HL-60 (cell line): Measurements from ENCODE around the gene ASXL1.

Source experiments
- DNase-seq, 2 experiments: peaks; one replicate each; pipeline ENCODE4 v3.0.0-alpha.2; 2010 to 2020; ENCODE audit warnings: low read depth in 1 of 2, low spot score in 1 of 2
- H3K27ac ChIP-seq: fragments of 250-450 bp; sonication (Bioruptor Pico); replicated peaks from 2 replicates; pipeline ENCODE4 v1.5.1; 2020; ENCODE audit warnings: mild to moderate bottlenecking, moderate library complexity
- H3K27me3 ChIP-seq: fragments of 250-450 bp; sonication (Bioruptor Pico); 2 replicates; pipeline ENCODE4 v1.5.1; 2021; ENCODE audit warnings: mild to moderate bottlenecking, moderate library complexity; ENCODE audit not compliant: insufficient read depth, poor library complexity, severe bottlenecking
- H3K4me3 ChIP-seq: replicated peaks from 2 replicates; pipeline ENCODE4 v1.5.1; 2011; ENCODE audit warnings: mild to moderate bottlenecking, control low read depth, low read length; ENCODE audit not compliant: insufficient read depth
- GABPA ChIP-seq: IDR thresholded peaks from 2 replicates; pipeline ENCODE4 v1.6.1; 2012; ENCODE audit warnings: low read depth
- POLR2AphosphoS5 ChIP-seq: IDR thresholded peaks from 2 replicates; pipeline ENCODE4 v1.6.1; 2012; ENCODE audit warnings: low read depth
- SPI1 ChIP-seq: IDR thresholded peaks from 2 replicates; pipeline ENCODE4 v1.6.1; 2012; ENCODE audit warnings: low read depth, mild to moderate bottlenecking, borderline replicate concordance
- TF ChIP-seq, protein P1 (sequence below): IDR thresholded peaks from 2 replicates; pipeline ENCODE4 v1.6.1; 2012; ENCODE audit warnings: low read depth; ENCODE audit not compliant: insufficient replicate concordance
- TF ChIP-seq, protein P2 (sequence below): IDR thresholded peaks from one replicate; pipeline ENCODE4 v1.5.1; 2011; ENCODE audit warnings: low read length, control low read depth, inconsistent platforms; ENCODE audit not compliant: insufficient read depth

Gene ASXL1

DNA sequence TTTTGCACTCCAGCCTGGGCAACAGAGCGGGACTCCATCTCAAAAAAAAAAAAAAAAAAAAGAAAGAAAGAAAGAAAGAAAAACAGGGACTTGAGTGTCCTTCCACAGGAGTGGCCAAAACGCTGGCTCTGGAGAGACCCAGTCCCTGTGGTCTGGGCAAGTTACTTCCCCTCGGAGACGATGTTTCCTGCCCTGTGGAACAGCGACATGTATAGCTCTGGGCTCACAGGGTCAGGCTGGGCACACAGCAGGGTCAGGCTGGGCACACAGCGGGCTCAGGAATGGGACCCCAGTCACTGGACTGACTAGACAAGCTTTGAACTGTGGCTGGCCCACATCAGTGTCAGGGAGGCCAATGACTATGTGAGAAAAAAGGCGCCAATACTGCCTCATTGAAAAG lies 110.7 kb downstream of the ASXL1 start:
- no peak for DNase-seq
- H3K4me3 ChIP-seq = no peak overlapping the region
- TF ChIP-seq, protein P1, sequence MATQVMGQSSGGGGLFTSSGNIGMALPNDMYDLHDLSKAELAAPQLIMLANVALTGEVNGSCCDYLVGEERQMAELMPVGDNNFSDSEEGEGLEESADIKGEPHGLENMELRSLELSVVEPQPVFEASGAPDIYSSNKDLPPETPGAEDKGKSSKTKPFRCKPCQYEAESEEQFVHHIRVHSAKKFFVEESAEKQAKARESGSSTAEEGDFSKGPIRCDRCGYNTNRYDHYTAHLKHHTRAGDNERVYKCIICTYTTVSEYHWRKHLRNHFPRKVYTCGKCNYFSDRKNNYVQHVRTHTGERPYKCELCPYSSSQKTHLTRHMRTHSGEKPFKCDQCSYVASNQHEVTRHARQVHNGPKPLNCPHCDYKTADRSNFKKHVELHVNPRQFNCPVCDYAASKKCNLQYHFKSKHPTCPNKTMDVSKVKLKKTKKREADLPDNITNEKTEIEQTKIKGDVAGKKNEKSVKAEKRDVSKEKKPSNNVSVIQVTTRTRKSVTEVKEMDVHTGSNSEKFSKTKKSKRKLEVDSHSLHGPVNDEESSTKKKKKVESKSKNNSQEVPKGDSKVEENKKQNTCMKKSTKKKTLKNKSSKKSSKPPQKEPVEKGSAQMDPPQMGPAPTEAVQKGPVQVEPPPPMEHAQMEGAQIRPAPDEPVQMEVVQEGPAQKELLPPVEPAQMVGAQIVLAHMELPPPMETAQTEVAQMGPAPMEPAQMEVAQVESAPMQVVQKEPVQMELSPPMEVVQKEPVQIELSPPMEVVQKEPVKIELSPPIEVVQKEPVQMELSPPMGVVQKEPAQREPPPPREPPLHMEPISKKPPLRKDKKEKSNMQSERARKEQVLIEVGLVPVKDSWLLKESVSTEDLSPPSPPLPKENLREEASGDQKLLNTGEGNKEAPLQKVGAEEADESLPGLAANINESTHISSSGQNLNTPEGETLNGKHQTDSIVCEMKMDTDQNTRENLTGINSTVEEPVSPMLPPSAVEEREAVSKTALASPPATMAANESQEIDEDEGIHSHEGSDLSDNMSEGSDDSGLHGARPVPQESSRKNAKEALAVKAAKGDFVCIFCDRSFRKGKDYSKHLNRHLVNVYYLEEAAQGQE = no peak
- TF ChIP-seq POLR2AphosphoS5 (no peak), GABPA (no peak), SPI1 (no peak)
- TF ChIP-seq, protein P2, sequence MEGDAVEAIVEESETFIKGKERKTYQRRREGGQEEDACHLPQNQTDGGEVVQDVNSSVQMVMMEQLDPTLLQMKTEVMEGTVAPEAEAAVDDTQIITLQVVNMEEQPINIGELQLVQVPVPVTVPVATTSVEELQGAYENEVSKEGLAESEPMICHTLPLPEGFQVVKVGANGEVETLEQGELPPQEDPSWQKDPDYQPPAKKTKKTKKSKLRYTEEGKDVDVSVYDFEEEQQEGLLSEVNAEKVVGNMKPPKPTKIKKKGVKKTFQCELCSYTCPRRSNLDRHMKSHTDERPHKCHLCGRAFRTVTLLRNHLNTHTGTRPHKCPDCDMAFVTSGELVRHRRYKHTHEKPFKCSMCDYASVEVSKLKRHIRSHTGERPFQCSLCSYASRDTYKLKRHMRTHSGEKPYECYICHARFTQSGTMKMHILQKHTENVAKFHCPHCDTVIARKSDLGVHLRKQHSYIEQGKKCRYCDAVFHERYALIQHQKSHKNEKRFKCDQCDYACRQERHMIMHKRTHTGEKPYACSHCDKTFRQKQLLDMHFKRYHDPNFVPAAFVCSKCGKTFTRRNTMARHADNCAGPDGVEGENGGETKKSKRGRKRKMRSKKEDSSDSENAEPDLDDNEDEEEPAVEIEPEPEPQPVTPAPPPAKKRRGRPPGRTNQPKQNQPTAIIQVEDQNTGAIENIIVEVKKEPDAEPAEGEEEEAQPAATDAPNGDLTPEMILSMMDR = no peak
- no peaks in the 10 kb centered on the region for H3K27me3 ChIP-seq
- H3K27ac ChIP-seq = no peak overlapping the region

GRCh38 chr20:32470025-32470861 lies 112.1 kb downstream of the ASXL1 start:
- Histone ChIP-seq H3K27ac (no peak overlapping the region), H3K4me3 (no peak overlapping the region), H3K27me3 (no peaks in the 10 kb centered on the region)
- TF ChIP-seq, protein P2 = no peak
- TF ChIP-seq SPI1 (no peak), POLR2AphosphoS5 (no peak), GABPA (no peak)
- TF ChIP-seq, protein P1 = no peak
- DNase-seq = peak; percentile 22 to 60

DNA sequence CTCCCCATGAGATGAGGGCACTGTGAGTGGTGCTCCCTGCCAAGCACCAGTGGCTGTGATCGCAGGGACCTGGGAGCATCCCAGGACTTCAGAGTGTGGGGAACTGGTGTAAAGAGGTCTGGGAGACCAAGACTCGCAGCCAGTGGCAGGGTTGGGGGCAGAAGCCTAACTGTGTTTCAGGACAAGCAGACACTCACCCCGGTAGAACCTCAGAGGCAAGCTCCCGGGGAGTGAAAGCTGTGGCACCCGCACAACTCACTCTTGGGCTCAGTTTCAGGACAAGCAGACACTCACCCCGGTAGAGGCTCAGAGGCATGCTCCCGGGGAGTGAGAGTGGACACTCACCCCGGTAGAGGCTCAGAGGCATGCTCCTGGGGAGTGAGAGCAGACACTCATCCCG lies 112.8 kb downstream of the ASXL1 start:
- DNase-seq = no peak
- no peak overlapping the region for H3K27ac ChIP-seq
- no peaks in the 10 kb centered on the region for H3K27me3 ChIP-seq
- no peak overlapping the region for H3K4me3 ChIP-seq
- TF ChIP-seq, protein P1 = no peak
- TF ChIP-seq GABPA (no peak), POLR2AphosphoS5 (no peak)
- TF ChIP-seq, protein P2 = no peak
